ENCODE measurements around the gene TMEM37.

The TMEM37 gene

DNA sequence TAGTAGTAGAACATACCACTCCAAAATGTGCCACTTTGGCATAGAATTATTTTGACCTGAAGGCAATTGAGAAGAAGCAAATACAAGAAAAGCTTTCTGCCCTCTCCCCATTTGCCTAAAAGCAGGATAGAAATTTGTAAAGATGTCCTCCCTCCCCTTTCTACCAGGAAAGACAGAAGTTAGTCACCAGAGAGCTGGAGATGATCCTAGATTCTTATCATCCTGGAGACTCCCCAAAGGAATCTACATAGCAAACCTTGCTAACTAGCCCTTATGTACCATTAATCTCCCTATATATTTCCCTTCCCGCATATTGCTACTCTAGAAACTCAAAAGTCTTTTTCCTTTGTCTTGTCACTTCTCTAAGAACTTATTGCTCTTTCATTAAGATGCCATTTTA is 12.6 kb upstream of the TMEM37 start:
- DNase-seq, result no peak

DNA sequence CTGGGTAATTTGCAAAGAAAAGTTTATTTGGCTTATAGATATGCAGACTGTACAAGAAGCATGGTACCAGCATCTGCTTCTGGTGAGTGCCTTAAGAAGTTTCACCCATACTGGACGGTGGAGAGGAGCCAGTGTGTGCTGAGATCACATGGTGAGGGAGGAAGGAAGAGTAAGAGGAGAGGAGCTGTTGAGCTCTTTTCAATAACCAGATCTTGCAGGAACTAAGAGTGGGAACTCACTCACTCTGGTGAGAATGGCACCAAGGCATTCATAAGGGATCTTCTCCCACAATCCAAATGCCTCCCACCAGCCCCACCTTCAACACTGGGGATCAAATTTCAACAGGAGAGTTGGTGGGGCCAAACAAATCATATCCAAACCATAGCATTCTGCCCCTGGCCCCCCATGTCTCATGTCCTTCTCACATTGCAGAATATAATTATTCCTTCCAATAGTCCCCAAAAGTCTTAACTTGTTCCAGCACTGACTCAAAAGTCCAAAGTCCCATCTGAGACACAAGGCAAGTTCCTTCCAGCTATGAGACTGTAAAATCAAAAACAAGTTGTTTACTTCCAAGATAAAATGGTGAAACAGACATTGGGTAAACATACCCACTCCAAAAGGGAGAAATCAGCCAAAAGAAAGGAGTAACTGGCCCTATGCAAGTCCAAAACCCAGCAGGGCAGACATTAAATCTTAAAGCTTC is 11.7 kb upstream of the TMEM37 start:
- no peak for DNase-seq

DNA sequence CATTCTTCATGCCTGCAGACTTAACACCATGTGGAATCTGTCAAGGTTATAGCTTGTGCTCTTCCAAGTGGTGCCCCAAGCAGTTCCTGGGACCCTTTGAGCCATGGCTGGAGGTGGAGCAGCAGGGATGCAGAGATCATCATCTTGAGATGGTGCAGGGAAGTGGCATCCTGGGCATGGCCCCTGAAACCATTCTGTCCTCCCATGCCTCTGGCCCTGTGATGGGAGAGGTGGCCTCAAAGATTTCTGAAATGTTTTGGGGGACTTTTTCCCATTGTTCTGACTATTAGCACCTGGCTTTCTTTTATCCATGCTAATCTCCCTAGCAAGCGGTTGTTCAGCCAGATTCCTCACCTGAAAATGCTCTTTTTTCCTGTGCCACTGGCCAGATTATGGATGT is 10.3 kb upstream of the TMEM37 start:
- DNase-seq, result no peak

DNA sequence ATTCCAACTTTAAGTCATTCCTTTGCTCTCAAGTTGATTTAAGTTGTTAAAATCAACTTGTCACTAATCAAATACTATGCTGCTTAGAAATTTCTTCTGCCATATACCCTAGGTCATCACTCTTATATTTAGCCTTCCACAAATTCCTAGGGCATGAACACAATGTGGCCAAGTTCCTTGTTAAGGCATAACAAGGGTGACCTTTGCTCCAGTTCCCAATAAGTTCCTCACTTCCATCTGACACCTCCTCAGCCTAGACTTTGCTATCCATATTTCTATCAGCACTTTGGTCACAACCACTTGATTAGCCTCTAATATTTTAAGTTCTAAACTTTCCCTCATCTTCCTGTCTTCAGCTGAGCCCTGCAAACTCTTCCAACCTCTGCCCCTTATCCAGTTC is 9.9 kb upstream of the TMEM37 start:
- no peak for DNase-seq

DNA sequence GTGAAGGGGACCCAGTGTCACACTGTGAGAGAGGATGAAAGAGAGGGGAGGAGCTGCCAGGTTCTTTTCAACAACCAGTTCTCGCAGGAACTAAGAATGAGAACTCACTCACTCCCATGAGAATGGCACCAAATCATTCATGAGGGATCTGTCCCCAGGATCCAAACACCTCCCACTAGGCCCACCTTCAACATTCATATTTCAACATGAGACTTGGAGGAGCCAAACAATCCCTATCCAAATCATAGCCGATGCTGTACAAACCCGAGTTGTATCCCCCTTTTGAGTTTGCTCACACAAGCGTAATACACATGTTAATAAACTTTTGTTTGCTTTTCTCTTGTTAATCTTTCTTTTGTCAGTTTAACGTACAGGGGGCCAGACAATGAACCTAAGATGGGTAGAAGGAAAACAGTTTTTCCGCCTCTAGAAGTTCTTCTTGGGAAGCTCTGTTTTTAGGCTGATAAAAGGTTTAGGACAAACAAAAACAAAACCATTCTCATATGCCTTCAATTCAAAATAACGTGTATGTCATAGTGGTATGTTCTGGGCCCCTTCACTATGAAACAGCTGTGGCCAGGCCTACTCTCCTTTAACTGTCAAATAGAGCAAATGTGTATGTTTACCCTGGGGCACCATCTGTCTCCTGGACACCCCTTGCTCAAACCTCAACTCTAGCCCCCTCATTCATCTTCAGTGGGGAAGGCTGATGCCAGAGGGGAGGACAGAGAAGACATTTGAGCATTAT is 9.1 kb upstream of the TMEM37 start:
- DNase-seq, result no peak

DNA sequence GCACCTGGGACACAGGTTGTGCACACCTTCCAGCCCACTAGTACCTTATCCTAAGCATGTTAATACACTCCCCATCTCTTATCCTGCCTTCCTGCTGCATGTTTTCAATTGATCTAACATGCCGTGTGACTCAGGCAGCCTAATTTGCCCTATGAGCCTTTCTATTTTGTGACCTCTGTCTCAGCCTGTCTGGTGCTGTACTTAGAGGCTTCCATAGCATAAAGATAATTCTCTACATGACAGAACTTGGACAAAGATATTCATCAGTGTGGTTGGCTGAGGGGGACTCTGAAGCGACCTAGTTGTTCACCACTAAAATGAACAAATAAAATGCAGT is 8.6 kb upstream of the TMEM37 start:
- no peak for DNase-seq

DNA sequence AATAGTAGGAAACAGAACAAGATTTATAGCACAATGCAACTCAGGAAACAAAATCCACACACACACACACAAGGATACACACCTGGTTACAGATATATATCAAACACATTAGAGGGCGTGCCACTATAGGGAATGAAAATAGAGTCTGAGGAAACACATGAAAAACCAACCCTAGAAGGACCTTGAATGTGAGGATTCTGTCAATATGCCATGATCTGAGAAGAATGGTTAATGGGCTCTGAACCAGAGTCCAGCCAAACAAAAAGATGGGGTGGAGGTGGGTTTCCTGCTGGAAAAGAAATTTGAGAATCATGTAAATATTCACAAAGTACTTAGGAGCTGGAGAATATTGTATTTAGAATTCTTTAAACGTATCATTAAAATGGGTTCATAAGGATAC is 7.8 kb upstream of the TMEM37 start:
- DNase-seq, result no peak

DNA sequence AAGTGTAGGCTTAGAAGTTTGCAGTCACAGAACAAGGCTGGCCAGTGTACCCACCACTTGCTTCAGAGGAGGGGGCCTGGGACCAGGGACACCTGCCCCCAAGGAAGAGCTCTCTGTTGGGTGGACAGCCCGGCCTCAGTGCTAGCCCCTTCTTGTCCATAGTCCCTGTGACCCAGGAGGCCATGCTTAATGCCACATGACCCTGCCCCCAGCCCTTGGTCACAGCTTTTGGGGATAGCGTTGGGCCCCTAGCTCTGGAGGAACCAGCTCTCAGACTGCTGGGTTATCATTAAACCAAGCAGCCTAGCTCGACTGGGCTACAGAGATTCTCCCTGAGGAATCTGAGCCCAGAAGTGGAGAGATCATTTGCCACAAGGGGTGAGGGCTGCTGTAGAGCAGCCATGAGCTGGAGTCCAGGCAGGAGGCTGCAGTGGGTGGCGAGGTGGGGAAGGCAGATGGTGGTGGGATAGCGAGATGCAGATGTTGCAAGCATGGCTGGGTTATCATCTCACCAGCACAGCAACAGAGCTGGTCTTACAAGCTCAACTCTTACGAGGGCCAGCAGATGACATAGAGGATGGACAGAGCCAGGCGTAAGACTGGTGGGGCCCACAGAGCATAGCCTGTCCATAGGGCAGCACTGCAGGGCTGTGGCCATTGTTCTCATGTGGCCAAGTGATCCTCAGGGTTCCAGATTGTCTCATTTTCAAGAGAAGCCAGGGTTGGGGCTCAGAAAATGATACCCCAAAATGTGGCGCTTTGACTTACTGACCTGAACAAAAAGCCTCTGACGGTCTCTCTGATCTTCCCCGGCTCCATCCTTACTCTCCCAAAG is 7.2 kb upstream of the TMEM37 start:
- DNase-seq, result no peak

DNA sequence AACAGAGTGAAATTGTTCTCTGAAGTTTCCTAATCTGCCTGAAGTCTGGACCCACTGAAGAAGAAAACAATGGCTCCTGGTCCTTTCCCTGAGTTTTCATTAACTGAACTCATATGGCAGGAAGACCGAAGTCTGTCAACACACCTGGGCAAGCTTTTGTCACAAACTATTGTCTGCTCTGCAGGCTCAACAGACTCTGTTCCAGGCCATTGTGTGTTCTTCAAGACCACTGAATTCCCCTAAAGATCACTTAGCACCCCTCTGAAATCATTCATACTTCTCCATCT is 6.6 kb upstream of the TMEM37 start:
- no peak for DNase-seq

DNA sequence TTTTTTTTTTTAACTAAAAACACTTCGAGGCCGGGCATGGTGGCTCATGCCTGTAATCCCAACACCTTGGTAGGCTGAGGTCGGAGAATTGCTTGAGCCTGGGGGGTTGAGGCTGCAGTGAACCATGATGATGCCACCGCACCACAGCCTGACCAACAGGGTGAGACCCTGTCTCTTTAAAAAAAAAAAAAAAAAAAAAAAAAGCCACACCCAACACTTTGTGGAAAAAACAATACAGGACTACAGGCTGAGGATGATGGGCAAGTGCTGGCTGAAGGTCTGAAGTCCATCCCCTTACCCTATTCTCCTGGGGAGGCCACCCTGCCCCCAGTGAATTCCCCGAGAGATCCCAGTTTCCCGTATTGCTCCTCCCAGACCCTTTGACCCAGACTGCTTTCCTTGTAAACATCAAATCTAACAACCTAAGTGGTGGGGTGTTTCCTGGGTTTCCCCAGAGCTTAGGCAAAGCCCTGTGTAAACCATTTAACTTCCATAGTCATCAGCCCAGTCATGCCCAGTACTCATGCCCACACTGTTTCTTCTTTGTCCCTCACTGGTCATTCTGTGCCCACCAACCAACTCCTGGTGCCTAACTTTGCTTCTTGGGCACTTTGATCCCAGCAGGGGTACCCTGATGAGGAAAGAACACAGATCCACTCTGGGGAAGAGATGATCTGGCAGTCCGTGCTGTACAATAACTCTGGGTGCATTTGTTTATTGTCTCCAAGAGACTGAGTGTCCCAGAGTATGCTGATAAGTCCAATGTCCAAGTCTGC is 5.8 kb upstream of the TMEM37 start:
- no peak for DNase-seq

DNA sequence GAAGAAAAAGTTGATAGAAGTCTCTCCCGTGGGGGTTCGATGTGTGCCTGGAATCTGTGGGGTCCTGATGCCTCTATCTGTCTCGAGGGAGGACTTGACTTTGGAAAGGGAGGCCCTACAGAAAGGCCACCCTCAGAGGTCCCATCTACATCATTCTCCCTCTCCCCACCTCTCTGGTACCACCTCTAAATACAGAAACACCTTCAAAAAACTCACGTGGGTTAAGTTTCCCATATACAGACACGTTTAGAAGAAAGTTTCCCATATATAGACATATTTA is 5.3 kb upstream of the TMEM37 start:
- DNase-seq, result no peak

DNA sequence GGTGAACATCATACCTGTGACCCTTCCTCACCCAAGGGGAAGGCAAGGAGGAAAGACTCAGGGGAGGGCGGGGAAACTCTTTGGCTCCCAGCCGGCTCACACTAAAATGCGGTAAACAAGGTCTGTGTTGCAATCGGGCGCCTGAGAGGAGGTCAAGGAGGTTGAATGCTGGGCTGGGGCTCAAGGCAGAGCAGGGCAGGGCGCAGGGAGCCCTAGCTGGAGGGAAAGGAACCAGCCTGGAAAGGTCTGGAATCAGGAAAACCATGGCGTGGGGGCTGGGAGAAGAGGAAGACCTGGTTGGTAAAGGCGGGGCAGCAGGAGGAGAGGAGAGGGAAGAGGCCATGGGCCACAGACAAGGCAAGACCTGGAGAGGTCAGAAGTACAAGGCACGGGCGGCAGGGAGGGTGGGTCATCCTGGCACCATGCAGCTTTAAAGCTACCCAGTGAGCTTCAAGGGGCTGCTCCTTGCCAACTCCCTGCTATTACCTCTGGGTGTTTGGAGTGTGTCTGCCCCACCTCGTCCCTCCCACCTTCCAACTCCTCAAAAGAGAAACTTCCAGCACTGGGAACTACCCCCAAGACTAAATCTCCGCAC is 4.8 kb upstream of the TMEM37 start:
- no peak for DNase-seq

DNA sequence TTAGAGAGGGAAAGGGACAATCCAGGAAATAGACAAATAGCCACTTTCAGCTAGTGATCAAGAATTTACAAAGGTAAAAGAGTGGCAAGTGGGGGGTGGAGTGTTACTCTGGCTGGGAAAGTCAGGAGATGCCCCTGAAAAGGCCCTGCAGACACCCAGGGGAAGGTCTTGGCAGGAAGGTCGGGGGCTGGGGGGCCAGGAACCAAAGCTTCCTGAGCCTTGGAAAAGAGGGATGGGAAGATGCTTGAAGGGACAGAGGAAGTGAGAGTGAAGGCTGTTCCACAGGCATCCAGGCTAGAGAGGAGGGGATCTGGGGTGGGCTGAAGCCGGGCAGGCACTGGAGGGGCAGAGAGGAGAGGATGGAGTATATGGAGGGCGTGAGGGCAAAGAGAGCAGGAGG is 3.9 kb upstream of the TMEM37 start:
- no peak for DNase-seq

DNA sequence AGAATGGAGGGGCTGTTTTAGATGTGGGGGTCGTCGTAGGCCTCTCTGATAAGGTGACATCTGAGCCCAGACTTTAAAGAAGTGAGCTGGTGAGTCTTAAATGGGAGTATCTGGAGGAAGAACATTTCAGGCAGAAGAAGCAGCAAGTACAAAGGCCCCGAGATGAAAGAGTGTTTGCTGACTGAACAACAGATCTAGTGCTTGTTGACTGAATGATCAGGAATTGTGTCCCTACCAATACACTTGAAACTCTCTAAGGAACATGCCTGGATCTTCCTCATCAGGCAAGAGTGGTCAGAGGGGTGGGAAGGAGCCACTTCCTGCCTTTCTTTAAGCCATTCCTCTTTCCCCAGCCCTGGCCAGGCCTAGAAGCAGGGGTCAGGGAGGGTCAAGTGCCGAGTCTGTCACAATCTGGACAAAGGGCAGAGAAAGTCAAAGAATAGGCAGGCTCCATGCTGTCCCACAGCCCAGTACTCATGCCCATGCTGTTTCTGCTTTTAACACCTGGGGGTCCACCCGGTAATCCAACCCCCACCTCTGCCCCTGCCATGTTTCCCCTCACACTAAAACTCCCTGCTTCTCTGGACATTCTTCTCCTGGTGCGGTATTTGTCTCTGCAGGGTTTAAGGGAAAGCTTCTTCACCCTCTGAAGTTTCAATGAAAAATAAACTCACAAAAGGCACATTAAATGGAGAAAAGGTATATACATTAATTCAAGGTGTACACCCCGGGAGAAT is 3.0 kb upstream of the TMEM37 start:
- no peak for DNase-seq

DNA sequence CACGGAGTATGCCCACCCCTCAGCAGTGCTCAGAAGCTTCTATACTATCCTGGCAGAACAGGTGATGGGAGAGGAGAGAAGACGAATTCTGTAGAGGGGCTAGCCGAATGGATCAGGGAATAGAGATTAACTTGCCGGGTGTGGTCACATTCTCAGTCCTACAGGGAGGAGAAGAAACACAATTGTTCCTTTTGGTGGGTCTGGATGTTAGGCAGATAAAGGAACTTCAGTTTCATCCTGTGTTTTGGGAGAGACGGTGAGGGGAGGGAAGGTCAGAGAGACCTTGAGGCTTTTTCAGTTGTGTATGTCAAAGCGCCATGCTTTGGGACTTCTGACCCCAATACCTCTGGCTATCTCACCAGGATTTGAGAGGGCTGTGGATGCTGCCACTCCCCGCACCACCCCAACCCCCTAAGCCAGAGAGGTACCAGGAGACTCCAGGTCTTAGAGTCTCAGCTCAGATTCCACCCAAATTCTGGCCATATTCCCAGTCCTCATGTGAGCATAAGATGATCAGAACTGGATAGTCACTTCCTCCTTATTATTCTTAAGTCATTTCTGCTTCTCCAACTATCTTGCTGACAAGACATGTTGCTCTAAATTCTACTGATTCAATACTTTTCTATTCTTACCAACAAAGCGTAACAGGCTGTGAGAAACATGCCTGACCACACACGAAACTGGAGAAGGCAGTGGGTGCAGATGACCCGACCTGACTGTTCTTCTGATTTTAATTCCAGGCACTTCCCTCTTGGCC is 2.3 kb upstream of the TMEM37 start:
- DNase-seq, result no peak

DNA sequence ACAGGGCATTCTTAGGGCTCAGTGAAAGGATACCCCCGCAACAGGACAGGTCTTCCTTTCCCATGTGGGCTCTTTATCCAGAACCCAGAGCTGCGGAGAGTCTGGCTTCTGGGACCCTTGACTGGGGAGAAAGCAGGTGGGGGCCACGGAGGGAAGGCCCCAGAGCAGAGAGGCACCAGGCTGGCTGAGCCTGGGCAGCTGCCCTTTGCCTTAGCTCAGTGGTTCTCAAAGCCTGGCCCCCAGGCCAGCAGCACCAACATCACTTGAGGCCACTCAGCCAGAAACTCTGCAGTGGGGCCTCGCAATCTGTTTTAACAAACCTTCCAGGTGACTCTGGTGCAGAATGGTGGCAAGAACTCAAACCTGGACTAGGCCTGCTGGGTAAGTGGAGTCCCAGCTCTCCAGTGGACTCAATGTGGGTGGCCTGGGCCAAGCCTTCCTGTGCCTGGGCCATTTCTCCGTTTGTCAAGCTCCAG is 1.6 kb upstream of the TMEM37 start:
- DNase-seq, result no peak

DNA sequence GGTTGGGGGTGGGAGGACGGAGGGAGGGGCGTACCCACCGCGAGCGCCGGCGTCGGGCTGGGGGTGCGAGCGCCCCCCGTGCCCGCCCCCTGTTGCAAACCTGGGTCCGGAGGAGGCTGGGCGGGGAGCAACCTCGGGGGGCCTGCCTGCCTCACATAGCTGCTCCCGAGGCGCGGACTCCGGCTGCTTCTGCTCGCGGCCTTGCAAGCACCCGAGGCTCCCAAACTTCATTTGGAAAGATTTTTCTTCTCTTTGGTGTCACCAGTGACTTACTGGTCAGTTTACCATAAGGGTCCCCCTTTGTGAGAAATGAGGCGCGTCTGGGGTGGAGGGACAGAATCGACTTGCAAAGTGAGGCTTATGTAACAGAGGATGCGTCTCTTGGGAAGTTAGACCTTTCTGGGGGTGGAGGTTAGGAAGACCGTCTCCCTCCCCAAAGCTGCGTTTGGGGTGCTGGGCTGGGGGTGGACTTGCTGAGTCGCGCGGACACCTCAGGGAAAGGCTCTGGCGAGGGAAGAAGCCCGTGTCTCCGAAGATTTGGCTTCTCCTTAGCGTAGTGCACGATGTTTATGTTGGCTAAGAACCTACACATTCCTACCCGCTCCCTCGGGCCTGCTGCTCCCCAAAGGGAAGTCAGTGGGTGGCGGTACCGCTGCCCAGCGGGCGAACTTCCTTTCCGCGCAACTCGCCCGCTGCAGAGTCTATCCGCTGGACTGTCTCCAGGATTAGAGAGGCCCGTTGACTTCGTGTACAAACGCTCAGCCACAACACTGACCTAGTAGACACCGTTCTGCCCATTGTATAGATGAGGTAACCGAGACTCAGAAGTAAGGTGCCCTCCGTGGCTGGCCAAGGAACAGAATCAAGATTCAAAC is 559 bp downstream of the TMEM37 start:
- DNase-seq, result peak; percentile 61

DNA sequence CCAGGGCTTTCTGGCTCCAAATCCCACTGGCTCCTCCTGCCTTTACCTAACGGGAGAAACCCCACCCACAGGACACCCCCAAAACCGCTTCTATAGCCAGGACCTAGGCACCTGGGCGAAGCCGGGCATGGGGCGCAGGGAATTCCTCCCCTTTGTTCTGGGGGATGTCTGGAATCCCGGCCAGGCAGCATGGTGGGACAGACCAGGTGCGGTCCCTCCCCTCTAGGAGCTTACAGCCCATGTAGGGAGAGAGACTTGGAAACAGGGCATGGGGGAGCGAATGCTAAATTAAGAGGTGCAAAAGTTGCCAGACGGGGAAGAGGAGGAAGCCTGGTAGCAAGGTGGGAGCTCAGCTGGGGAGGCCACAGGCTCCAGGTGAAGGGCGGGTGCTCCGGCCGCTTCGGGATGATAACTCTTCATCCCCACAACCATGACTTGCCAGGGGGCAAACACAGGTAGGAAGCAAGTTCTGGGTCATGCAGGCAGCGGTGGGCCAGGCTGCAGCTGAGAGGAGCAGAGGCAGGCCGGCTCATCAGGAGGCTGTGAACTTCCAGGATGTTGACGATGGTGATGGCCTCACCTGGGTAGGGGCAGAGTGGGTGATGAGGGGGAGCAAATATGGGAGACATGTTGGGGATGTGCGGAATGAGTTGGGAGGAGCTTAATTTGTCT is 1.3 kb downstream of the TMEM37 start:
- DNase-seq, result no peak

DNA sequence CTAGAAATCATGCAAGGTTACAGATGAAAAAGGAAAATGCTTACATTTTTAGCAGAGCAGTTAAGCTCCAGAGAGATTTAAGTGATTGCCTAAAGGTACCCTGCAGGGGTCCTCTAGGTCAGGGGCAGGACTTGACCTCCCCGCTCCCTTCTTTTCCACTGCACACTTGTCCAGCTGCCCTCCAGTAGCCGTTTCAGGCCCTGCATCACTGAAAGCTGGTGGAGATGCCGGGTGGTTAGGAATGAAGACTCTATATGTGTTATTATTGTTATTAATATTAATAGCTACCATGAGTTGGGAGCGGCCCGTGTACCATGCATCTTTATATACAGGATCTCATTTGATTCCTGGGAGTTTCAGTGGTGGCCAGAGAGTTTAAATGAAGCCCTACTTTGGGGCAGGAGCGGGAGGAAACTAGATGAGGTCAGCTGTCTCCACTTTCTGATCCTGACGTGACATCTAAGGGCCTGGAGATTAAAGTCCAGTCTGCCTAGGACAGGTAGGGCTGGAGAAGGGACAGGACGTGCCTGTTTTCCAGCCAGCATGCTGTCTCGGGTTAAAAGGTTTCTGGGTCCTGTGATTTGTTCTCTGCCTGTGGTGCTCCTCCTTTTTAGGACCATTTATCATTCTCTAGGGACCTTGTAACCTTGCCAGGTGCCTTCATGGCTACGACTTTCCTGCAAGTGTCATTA is 2.1 kb downstream of the TMEM37 start:
- DNase-seq, result no peak
